Skin epidermis (tissue), 12 donors: ENCODE measurements around the gene RELL1.

Experiments used
- H3K27ac ChIP-seq, 21 experiments: fragments of 200-600 bp; sonication (generic) in 11 of 21; one replicate each; pipeline ENCODE4 v1.5.0; 2020; ENCODE audit warnings: mild to moderate bottlenecking in 3 of 21, inconsistent platforms in 2 of 21, moderate library complexity in 2 of 21
- H3K4me3 ChIP-seq, 7 experiments: fragments of 200-600 bp; sonication (generic) in 2 of 7; one replicate each; pipeline ENCODE4 v1.5.0; 2020; ENCODE audit warnings: inconsistent platforms in 2 of 7, mild to moderate bottlenecking in 2 of 7, moderate library complexity in 1 of 7

RELL1 gene

GRCh38 chr4:37686373-37687193 is at the start of gene RELL1:
Gene RELL1, minus strand, starts transcription at chr4:37686376. Its CDS starts 89 bp downstream, at chr4:37686287.
- peak within 1 kb of the TSS; percentile 77 to 95 (median 89) for H3K4me3 ChIP-seq

GRCh38 chr4:37735578-37735977 is 49.4 kb upstream of the RELL1 start:
- Histone ChIP-seq H3K4me3 (no peak overlapping the region), H3K27ac (no peak overlapping the region)

More at GRCh38 chr4:37686373-37687193, at the start of gene RELL1:
- H3K27ac ChIP-seq: peak within 1 kb of the TSS; percentile 82 to 99 (median 93)

- H3K4me3 ChIP-seq: no peak overlapping the region
- H3K27ac ChIP-seq: no peak overlapping the region
Measured at GRCh38 chr4:37734989-37735388, 48.8 kb upstream of the RELL1 start.

- Histone ChIP-seq H3K4me3 (no peak overlapping the region), H3K27ac (no peak overlapping the region)
Measured at GRCh38 chr4:37733240-37733867, 47.2 kb upstream of the RELL1 start.

GRCh38 chr4:37732526-37733186 is 46.5 kb upstream of the RELL1 start:
- H3K4me3 ChIP-seq: no peak overlapping the region
- no peak overlapping the region for H3K27ac ChIP-seq

GRCh38 chr4:37729649-37730004 is 43.5 kb upstream of the RELL1 start:
- Histone ChIP-seq H3K27ac (no peak overlapping the region), H3K4me3 (no peak overlapping the region)

- H3K4me3 ChIP-seq: no peak overlapping the region
- H3K27ac ChIP-seq: no peak overlapping the region
Measured at GRCh38 chr4:37728064-37728463, 41.9 kb upstream of the RELL1 start.

- Histone ChIP-seq H3K27ac (no peak overlapping the region), H3K4me3 (no peak overlapping the region)
Measured at GRCh38 chr4:37727635-37728034, 41.5 kb upstream of the RELL1 start.

GRCh38 chr4:37726666-37727065 is 40.5 kb upstream of the RELL1 start:
- no peak overlapping the region for H3K4me3 ChIP-seq

GRCh38 chr4:37725718-37726117 is 39.5 kb upstream of the RELL1 start:
- no peak overlapping the region for H3K27ac ChIP-seq
- H3K4me3 ChIP-seq: no peak overlapping the region

More at GRCh38 chr4:37726666-37727065, 40.5 kb upstream of the RELL1 start:
- H3K27ac ChIP-seq: no peak overlapping the region

GRCh38 chr4:37723067-37723466 is 36.9 kb upstream of the RELL1 start:
- Histone ChIP-seq H3K27ac (no peak overlapping the region), H3K4me3 (no peak overlapping the region)

- Histone ChIP-seq H3K27ac (no peak overlapping the region), H3K4me3 (no peak overlapping the region)
Measured at GRCh38 chr4:37721995-37722638, 35.9 kb upstream of the RELL1 start.

GRCh38 chr4:37719021-37719420 is 32.8 kb upstream of the RELL1 start:
- H3K4me3 ChIP-seq: no peak overlapping the region
- H3K27ac ChIP-seq: no peak overlapping the region

GRCh38 chr4:37717576-37717975 is 31.4 kb upstream of the RELL1 start:
- no peak overlapping the region for H3K4me3 ChIP-seq
- H3K27ac ChIP-seq: no peak overlapping the region

GRCh38 chr4:37715889-37716402 is 29.8 kb upstream of the RELL1 start:
- Histone ChIP-seq H3K27ac (no peak overlapping the region), H3K4me3 (no peak overlapping the region)

GRCh38 chr4:37710491-37710890 is 24.3 kb upstream of the RELL1 start:
- Histone ChIP-seq H3K4me3 (no peak overlapping the region), H3K27ac (no peak overlapping the region)

- no peak overlapping the region for H3K4me3 ChIP-seq
- H3K27ac ChIP-seq: no peak overlapping the region
Measured at GRCh38 chr4:37706032-37706431, 19.9 kb upstream of the RELL1 start.

- Histone ChIP-seq H3K27ac (no peak overlapping the region), H3K4me3 (no peak overlapping the region)
Measured at GRCh38 chr4:37705571-37705970, 19.4 kb upstream of the RELL1 start.

GRCh38 chr4:37699868-37700481 is 13.8 kb upstream of the RELL1 start:
- no peak overlapping the region for H3K27ac ChIP-seq
- H3K4me3 ChIP-seq: no peak overlapping the region

GRCh38 chr4:37697566-37697965 is 11.4 kb upstream of the RELL1 start:
- Histone ChIP-seq H3K4me3 (no peak overlapping the region), H3K27ac (no peak overlapping the region)
